ENCODE results near the gene LRP1B. TPM values are rescaled to one million over a fixed set of nuclear protein-coding genes. Genes with fewer than 3 reads are reported as not detected.

The LRP1B gene
- total RNA-seq, 4 donors from 2014 or later = 3.3 to 11.1 (median 4.6) TPM

DNA sequence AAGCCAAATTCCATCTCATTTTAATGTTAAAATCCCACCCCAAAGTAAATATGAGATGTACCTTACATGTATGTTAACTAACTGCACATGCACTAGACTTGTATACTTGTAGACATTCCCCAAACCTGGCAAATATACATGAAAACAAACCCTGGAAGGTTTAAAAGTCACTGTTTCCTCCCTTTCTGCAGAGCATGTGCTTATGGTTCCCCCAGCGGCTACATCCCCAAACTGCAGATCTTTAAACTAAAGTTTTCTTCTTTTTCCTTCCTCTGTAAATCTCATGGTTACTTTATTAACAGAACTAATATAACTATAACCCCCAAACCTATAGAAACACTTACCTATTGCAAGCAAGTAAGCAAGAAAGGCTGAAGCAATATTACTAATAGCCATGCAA lies 731.5 kb downstream of the LRP1B start:
- ATAC-seq (no peak), DNase-seq (no peak)
- H3K27ac ChIP-seq = no peak overlapping the region
- in situ Hi-C loops (cut with MboI; ENCODE audit: low sequenced_read_pairs in 4 of 4) = no loop called here
- no peaks in the 10 kb centered on the region for H3K4me1 ChIP-seq
- no peak overlapping the region for H3K4me3 ChIP-seq
- H3K27me3 ChIP-seq = no peaks in the 10 kb centered on the region
- TF ChIP-seq POLR2A (IDR thresholded peaks at IDR 0.05) = no peak
- TF ChIP-seq, protein P1, sequence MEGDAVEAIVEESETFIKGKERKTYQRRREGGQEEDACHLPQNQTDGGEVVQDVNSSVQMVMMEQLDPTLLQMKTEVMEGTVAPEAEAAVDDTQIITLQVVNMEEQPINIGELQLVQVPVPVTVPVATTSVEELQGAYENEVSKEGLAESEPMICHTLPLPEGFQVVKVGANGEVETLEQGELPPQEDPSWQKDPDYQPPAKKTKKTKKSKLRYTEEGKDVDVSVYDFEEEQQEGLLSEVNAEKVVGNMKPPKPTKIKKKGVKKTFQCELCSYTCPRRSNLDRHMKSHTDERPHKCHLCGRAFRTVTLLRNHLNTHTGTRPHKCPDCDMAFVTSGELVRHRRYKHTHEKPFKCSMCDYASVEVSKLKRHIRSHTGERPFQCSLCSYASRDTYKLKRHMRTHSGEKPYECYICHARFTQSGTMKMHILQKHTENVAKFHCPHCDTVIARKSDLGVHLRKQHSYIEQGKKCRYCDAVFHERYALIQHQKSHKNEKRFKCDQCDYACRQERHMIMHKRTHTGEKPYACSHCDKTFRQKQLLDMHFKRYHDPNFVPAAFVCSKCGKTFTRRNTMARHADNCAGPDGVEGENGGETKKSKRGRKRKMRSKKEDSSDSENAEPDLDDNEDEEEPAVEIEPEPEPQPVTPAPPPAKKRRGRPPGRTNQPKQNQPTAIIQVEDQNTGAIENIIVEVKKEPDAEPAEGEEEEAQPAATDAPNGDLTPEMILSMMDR (IDR thresholded peaks at IDR 0.05 in 4 of 5, conservative IDR thresholded peaks at IDR 0.05 in 1 of 5) = no peak
- H3K9me3 ChIP-seq = no peaks in the 10 kb centered on the region
- H3K36me3 ChIP-seq = no peaks in the 10 kb centered on the region
- intact Hi-C loops (cut with DNase I; ENCODE audit: low total_unique reads) = no loop called here

DNA sequence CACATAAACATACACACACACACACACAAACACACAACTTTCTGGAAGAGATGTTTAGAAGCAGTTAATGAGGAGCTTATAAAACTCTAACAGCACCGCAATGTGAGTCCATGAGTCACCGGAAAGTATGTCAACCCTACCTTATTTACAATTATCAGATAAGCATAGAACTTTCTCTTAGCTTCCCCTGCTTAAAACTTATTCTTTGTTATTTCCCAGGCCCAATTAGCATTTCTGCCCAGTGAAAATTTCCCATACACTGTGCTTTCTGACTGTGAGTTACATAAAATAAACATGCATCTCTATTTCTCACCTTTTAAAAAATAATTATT lies 737.6 kb downstream of the LRP1B start:
- H3K4me3 ChIP-seq = no peak overlapping the region
- no peak for DNase-seq
- ATAC-seq = no peak
- no peak for TF ChIP-seq POLR2A (IDR thresholded peaks at IDR 0.05)
- TF ChIP-seq, protein P1 (IDR thresholded peaks at IDR 0.05 in 4 of 5, conservative IDR thresholded peaks at IDR 0.05 in 1 of 5) = no peak
- no peaks in the 10 kb centered on the region for H3K9me3 ChIP-seq
- intact Hi-C loops (cut with DNase I; ENCODE audit: low total_unique reads) = no loop called here
- H3K27ac ChIP-seq = no peak overlapping the region
- no peaks in the 10 kb centered on the region for H3K4me1 ChIP-seq
- H3K36me3 ChIP-seq = no peaks in the 10 kb centered on the region
- H3K27me3 ChIP-seq = no peaks in the 10 kb centered on the region
- in situ Hi-C loops (cut with MboI; ENCODE audit: low sequenced_read_pairs in 4 of 4) = no loop called here

DNA sequence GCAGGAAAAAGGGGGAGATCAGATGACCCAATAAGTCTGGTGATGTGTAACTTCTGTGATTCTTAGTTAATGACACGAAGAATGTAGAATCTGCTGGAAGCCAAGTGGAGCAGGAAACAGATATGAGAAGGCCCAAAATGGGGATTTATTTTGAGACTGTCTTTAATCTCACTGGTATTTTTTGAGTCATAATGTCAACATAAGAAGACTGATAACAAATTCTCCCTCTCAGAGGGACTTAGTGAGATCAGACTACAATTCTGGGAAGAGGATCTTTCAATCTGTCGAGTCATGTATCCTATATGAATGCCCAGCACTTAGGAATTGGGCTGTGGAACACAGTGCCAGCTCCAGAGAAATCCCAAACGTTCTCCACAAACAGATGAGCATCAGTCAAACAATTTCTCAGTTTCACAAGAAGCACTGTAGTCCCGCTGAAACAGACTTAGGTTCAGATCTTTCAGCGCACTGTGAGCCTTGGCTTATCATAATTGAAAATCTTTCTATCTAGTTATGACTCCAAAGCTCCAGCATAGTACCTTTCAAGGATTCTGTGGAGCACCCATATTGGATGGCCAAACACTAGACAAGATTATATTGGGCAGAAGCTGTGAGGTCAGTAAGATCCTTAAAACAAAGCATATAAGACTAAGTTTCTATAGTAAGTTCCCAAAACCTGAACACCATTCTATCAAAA lies 738.2 kb downstream of the LRP1B start:
- no peak for ATAC-seq
- TF ChIP-seq, protein P1 (IDR thresholded peaks at IDR 0.05 in 4 of 5, conservative IDR thresholded peaks at IDR 0.05 in 1 of 5) = no peak
- no peak for TF ChIP-seq POLR2A (IDR thresholded peaks at IDR 0.05)
- no peak overlapping the region for H3K27ac ChIP-seq

DNA sequence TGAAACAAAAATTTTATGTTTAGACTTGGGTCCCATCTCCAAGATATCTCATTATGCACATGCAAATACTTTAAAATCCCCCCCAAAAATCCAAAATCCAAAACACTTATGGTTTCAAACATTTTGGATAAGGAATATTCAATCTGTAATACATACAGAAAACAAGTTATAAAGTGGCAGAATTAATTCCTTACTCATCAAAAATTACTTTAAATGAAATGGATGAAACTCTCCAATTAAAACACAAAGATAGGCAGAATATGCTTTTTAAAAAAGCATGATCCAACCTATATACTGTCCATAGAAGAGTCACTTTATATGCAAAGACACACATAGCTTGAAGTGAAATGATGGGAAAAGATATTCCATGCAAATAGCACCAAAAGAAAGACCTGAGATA lies 744.6 kb downstream of the LRP1B start:
- in situ Hi-C loops (cut with MboI; ENCODE audit: low sequenced_read_pairs in 4 of 4) (no loop called here), intact Hi-C loops (cut with DNase I; ENCODE audit: low total_unique reads) (no loop called here)

More for the DNA sequence above, 738.2 kb downstream of the LRP1B start:
- Histone ChIP-seq H3K36me3 (no peaks in the 10 kb centered on the region), H3K27me3 (no peaks in the 10 kb centered on the region), H3K9me3 (no peaks in the 10 kb centered on the region), H3K4me1 (no peaks in the 10 kb centered on the region), H3K4me3 (no peak overlapping the region)
- in situ Hi-C loops (cut with MboI; ENCODE audit: low sequenced_read_pairs in 4 of 4) (no loop called here), intact Hi-C loops (cut with DNase I; ENCODE audit: low total_unique reads) (no loop called here)
- DNase-seq = no peak

More for the DNA sequence above, 744.6 kb downstream of the LRP1B start:
- H3K9me3 ChIP-seq = no peaks in the 10 kb centered on the region
- H3K4me1 ChIP-seq = no peaks in the 10 kb centered on the region
- H3K36me3 ChIP-seq = no peaks in the 10 kb centered on the region
- TF ChIP-seq POLR2A (IDR thresholded peaks at IDR 0.05) = no peak
- TF ChIP-seq, protein P1 (IDR thresholded peaks at IDR 0.05 in 4 of 5, conservative IDR thresholded peaks at IDR 0.05 in 1 of 5) = no peak
- no peak for DNase-seq
- no peaks in the 10 kb centered on the region for H3K27me3 ChIP-seq
- ATAC-seq = no peak
- no peak overlapping the region for H3K4me3 ChIP-seq
- H3K27ac ChIP-seq = no peak overlapping the region
